Thoracic aorta (tissue), 2 donors: ENCODE data around the gene SPP2. TPM values are rescaled to one million over a fixed set of nuclear protein-coding genes. Genes with fewer than 3 reads are reported as not detected.

ENCODE experiments used
- ATAC-seq: fragments of 150-250 bp; one replicate; pipeline ENCODE4 v1.8.0; 2017; ENCODE audit warnings: low read depth; ENCODE audit not compliant: insufficient number of reproducible peaks, low FRiP score
- DNase-seq: peaks from one replicate; pipeline ENCODE4 v3.0.0-alpha.2; 2020; ENCODE audit warnings: low spot score
- H3K27ac ChIP-seq, 2 donors: fragments of 200-600 bp; sonication (generic); 1 replicate in 1 of 2; 2 replicates in 1 of 2; pipeline ENCODE4 v1.5.1; 2016; ENCODE audit warnings: mild to moderate bottlenecking in 2 of 2, moderate library complexity in 2 of 2
- H3K27me3 ChIP-seq: fragments of 200-600 bp; sonication (generic); replicated peaks from 2 replicates; pipeline ENCODE4 v1.6.0; 2016; ENCODE audit warnings: mild to moderate bottlenecking; ENCODE audit not compliant: insufficient read depth
- H3K36me3 ChIP-seq: fragments of 200-600 bp; sonication (generic); one replicate; pipeline ENCODE4 v1.5.1; 2016
- H3K4me1 ChIP-seq, 2 donors: fragments of 200-600 bp; sonication (generic); 1 replicate in 1 of 2; 2 replicates in 1 of 2; pipeline versions ENCODE4 v1.5.1 to v1.6.0; 2016; ENCODE audit warnings: low read depth in 2 of 2, mild to moderate bottlenecking in 1 of 2; ENCODE audit not compliant: control insufficient read depth in 1 of 2
- H3K4me3 ChIP-seq: fragments of 200-600 bp; sonication (generic); 2 replicates; pipeline ENCODE4 v1.5.1; 2016; ENCODE audit warnings: mild to moderate bottlenecking
- H3K9me3 ChIP-seq: fragments of 200-600 bp; sonication (generic); 2 replicates; pipeline ENCODE4 v1.5.1; 2016
- total RNA-seq, 2 donors: library from RNA; depleted of rRNA; stranded (reverse); fragments of >200 nt; gene quantifications; one replicate each; pipeline versions ENCODE4 v1.1.0 to v1.2.3, GENCODE V29; 2016
- TF ChIP-seq, protein P1 (sequence below): fragments of 200-600 bp; sonication (generic); IDR thresholded peaks from one replicate; pipeline ENCODE4 v1.5.1; 2019; ENCODE audit warnings: antibody characterized with exemption

Gene SPP2
- total RNA-seq, 2 donors from 2014 or later = not detected

- H3K27me3 ChIP-seq = no peaks in the 10 kb centered on the region
- H3K36me3 ChIP-seq = no peaks in the 10 kb centered on the region
- H3K9me3 ChIP-seq = no peaks in the 10 kb centered on the region
- TF ChIP-seq, protein P1, sequence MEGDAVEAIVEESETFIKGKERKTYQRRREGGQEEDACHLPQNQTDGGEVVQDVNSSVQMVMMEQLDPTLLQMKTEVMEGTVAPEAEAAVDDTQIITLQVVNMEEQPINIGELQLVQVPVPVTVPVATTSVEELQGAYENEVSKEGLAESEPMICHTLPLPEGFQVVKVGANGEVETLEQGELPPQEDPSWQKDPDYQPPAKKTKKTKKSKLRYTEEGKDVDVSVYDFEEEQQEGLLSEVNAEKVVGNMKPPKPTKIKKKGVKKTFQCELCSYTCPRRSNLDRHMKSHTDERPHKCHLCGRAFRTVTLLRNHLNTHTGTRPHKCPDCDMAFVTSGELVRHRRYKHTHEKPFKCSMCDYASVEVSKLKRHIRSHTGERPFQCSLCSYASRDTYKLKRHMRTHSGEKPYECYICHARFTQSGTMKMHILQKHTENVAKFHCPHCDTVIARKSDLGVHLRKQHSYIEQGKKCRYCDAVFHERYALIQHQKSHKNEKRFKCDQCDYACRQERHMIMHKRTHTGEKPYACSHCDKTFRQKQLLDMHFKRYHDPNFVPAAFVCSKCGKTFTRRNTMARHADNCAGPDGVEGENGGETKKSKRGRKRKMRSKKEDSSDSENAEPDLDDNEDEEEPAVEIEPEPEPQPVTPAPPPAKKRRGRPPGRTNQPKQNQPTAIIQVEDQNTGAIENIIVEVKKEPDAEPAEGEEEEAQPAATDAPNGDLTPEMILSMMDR = no peak
- ATAC-seq (no peak), DNase-seq (no peak)
- H3K27ac ChIP-seq = no peak overlapping the region
- no peaks in the 10 kb centered on the region for H3K4me1 ChIP-seq
- H3K4me3 ChIP-seq = no peak overlapping the region
Observed at GRCh38 chr2:234125451-234126145, 75.1 kb downstream of the SPP2 start.

DNA sequence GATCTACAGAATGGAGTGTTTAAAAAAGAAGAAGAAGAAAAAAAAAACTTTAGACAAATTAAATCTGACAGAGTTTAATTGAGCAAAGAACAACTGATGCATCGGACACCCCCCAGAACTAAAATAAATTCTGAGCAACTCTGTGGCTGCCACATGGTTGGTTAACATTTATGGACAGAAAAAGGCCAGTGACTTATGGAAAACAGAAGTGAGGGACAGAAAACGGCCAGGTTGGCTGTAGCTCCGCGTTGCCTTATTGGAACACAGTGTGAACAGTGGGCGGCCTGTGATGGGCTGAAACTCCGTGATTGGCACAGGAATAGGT, 75.6 kb downstream of the SPP2 start:
- Histone ChIP-seq H3K27ac (no peak overlapping the region), H3K27me3 (no peaks in the 10 kb centered on the region), H3K4me1 (no peaks in the 10 kb centered on the region), H3K36me3 (no peaks in the 10 kb centered on the region), H3K4me3 (no peak overlapping the region), H3K9me3 (no peaks in the 10 kb centered on the region)
- DNase-seq = no peak
- ATAC-seq = no peak
- TF ChIP-seq, protein P1 = no peak

Other genes starting within 250 kb of the SPP2 start
- 1 to 10 TPM in 1 of 2 donors, under 1 TPM in 1; 0.95 to 1.6 TPM for gene HJURP, start 196.2 kb upstream of the SPP2 start, total RNA-seq
- not detected for gene TRPM8, start 133.3 kb upstream of the SPP2 start, total RNA-seq